ENCODE results near the gene ANGPTL2. TPM values are rescaled to one million over a fixed set of nuclear protein-coding genes. Genes with fewer than 3 reads are reported as not detected.

The ANGPTL2 gene
- total RNA-seq, 4 donors from 2014 or later, result 29.5 to 57.0 (median 41.3) TPM

DNA sequence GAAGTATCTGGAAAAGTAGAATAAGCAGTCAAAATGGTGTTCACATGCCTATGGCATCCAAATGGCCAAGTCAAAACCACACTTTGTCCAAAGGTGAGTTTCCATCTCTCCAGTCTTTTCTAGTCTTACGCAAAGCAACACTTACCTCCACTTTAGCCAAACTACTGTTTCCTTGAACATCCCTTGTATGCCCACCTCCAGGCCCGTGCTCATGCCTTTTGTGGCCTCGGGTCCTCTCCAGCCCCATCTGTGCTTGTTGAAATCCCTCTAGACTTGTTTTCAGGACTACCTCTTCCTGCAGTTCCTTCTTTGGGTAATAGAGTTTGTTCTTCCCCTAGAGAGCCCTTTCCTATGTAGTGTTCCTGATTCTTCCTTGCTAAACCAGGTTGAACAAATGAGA, 61.0 kb downstream of the ANGPTL2 start:
- peak; percentile 68 for DNase-seq (ENCODE audit: extremely low spot score)
- H3K36me3 ChIP-seq, result peaks cover 0 to 4% (median 0%) of the 10 kb centered on the region in 4 donors
- H3K4me3 ChIP-seq, result no peak overlapping the region
- H3K4me1 ChIP-seq, result peaks cover 17 to 30% (median 24%) of the 10 kb centered on the region in 4 donors
- no peaks in the 10 kb centered on the region for H3K27me3 ChIP-seq
- H3K27ac ChIP-seq (replicated peaks in 1 of 4), result no peak overlapping the region
- WGBS, result 89% methylated on average over 3 of the region's 3 CpGs
- TF ChIP-seq CTCF (IDR thresholded peaks at IDR 0.05), result no peak
- TF ChIP-seq POLR2AphosphoS5 (IDR thresholded peaks at IDR 0.05), result no peak
- TF ChIP-seq POLR2A (IDR thresholded peaks at IDR 0.05; ENCODE audit: low read depth), result no peak
- TF ChIP-seq EP300 (IDR thresholded peaks at IDR 0.05), result no peak
- no peaks in the 10 kb centered on the region for H3K9me3 ChIP-seq
- intact Hi-C loops (cut with DNase I), result no loop called here

- Histone ChIP-seq H3K36me3 (peaks cover 0 to 4% (median 0%) of the 10 kb centered on the region in 4 donors), H3K4me3 (no peak overlapping the region), H3K4me1 (peaks cover 20 to 30% (median 26%) of the 10 kb centered on the region in 4 donors), H3K27me3 (no peaks in the 10 kb centered on the region), H3K27ac (replicated peaks in 1 of 4) (peak overlapping the region in 1 of 4 donors; percentile 20), H3K9me3 (no peaks in the 10 kb centered on the region)
- TF ChIP-seq CTCF (IDR thresholded peaks at IDR 0.05) (no peak), POLR2A (IDR thresholded peaks at IDR 0.05; ENCODE audit: low read depth) (no peak), EP300 (IDR thresholded peaks at IDR 0.05) (no peak), POLR2AphosphoS5 (IDR thresholded peaks at IDR 0.05) (no peak)
- WGBS, result 83% methylated on average over 4 of the region's 4 CpGs
- intact Hi-C loops (cut with DNase I), result no loop called here
- DNase-seq (ENCODE audit: extremely low spot score), result peak; percentile 77
Measured at GRCh38 chr9:127059765-127060361, 62.6 kb downstream of the ANGPTL2 start.

DNA sequence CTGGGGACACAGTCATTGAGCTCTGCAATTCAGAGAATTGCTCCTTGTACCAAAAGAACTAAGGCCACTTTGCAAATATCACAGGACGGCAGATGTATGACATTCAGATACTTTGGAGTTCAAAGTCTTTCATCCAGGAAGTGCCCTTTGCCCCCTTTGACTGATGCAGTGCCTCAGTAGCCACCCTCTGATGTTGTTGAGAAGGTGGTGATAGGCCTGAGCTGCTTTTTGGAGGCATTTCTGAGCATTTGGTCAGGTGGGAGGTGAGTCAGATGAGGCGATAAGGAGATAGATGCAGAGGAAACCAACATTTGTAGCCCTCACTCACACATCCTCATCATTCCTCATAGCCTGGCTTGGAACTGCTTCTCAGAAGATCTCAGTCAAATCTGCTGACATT, 63.4 kb downstream of the ANGPTL2 start:
- Histone ChIP-seq H3K4me3 (no peak overlapping the region), H3K27me3 (no peaks in the 10 kb centered on the region), H3K36me3 (peaks cover 0 to 4% (median 0%) of the 10 kb centered on the region in 4 donors), H3K9me3 (no peaks in the 10 kb centered on the region), H3K4me1 (peaks cover 26 to 35% (median 32%) of the 10 kb centered on the region in 4 donors), H3K27ac (replicated peaks in 1 of 4) (no peak overlapping the region)
- intact Hi-C loops (cut with DNase I), result no loop called here
- 100% methylated on average over 2 of the region's 2 CpGs for WGBS
- DNase-seq (ENCODE audit: extremely low spot score), result no peak
- TF ChIP-seq EP300 (IDR thresholded peaks at IDR 0.05), result no peak
- TF ChIP-seq CTCF (IDR thresholded peaks at IDR 0.05), result no peak
- TF ChIP-seq POLR2A (IDR thresholded peaks at IDR 0.05; ENCODE audit: low read depth), result no peak
- no peak for TF ChIP-seq POLR2AphosphoS5 (IDR thresholded peaks at IDR 0.05)

DNA sequence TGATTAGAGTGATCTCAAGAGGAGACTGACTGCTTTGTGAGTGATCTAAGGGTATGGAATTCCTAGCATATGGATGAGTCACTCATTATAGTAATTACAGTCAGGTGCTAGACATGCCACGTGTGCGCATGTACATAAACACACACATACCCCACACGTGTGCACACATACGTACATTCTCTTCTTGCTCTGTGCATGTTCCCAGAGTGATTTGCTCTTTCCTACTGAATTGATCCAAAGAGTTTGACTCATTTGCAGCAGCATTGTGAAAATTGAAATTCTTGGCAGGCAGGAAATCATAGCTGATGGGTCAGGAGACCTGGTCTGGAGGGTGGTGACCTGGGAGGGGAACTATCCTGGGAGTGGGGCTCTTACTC, 63.8 kb downstream of the ANGPTL2 start:
- Histone ChIP-seq H3K4me3 (no peak overlapping the region), H3K27me3 (no peaks in the 10 kb centered on the region), H3K36me3 (peaks cover 0 to 4% (median 0%) of the 10 kb centered on the region in 4 donors), H3K27ac (replicated peaks in 1 of 4) (no peak overlapping the region), H3K4me1 (peaks cover 30 to 39% (median 36%) of the 10 kb centered on the region in 4 donors), H3K9me3 (no peaks in the 10 kb centered on the region)
- TF ChIP-seq POLR2AphosphoS5 (IDR thresholded peaks at IDR 0.05), result no peak
- no peak for TF ChIP-seq EP300 (IDR thresholded peaks at IDR 0.05)
- TF ChIP-seq CTCF (IDR thresholded peaks at IDR 0.05), result no peak
- TF ChIP-seq POLR2A (IDR thresholded peaks at IDR 0.05; ENCODE audit: low read depth), result no peak
- intact Hi-C loops (cut with DNase I), result no loop called here
- WGBS, result 83% methylated on average over 4 of the region's 4 CpGs
- peak; percentile 91 for DNase-seq (ENCODE audit: extremely low spot score)

Data from esophagus muscularis mucosa (tissue), 4 donors.